NCI-H526 treated with DMSO at 0.1 percent for 48 hours (cell line): ENCODE results near the gene KLK11.

Source experiments
- DNase-seq: peaks from one replicate; lab custom pipeline; 2025; lab: John Stamatoyannopoulos, UW

Gene KLK11, protein sequence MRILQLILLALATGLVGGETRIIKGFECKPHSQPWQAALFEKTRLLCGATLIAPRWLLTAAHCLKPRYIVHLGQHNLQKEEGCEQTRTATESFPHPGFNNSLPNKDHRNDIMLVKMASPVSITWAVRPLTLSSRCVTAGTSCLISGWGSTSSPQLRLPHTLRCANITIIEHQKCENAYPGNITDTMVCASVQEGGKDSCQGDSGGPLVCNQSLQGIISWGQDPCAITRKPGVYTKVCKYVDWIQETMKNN

GRCh38 chr19:51026554-51026831 lies at the start of gene KLK11:
Gene KLK11, minus strand, starts transcription at chr19:51026616. Its CDS starts 985 bp downstream, at chr19:51025631.
- DNase-seq = no peak

DNA sequence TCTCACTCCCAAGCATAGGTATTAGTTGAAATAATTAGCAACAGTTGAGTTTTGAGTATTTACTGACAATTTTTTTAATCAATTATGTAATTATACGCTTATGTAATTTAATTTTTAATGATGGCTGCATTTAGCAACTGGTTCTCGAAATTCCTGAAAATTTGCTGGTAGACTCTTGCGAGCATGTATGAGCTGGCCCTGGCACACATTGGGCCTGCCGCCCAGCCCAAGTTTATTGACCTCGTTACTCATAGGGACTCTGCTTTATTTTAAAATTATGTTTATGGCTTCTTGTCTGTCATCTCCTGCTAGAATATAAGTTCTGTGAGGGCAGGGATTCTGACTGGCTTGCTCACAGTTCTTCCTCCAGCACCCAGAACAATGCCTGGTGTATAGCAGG lies 49.6 kb upstream of the KLK11 start:
- no peak for DNase-seq

DNA sequence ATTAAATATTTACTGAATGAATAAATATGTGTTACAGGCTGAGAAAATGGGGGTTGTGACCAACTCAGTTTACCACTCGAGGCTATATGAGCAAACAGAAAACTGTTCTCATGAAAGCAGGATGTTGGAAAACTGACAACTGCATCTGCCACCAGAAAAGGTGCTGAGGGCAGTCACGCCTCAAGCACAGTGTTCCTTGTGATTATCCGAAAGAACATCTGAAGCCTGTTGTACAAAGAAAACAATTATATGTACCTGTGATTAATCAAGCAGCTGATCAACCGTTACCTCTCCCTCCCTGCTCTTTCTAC lies 44.6 kb upstream of the KLK11 start:
- DNase-seq = no peak

- no peak for DNase-seq
Measured at GRCh38 chr19:51070334-51071094, 44.1 kb upstream of the KLK11 start.

- DNase-seq = peak; percentile 95
Measured at GRCh38 chr19:51066393-51067186, 40.2 kb upstream of the KLK11 start.

DNA sequence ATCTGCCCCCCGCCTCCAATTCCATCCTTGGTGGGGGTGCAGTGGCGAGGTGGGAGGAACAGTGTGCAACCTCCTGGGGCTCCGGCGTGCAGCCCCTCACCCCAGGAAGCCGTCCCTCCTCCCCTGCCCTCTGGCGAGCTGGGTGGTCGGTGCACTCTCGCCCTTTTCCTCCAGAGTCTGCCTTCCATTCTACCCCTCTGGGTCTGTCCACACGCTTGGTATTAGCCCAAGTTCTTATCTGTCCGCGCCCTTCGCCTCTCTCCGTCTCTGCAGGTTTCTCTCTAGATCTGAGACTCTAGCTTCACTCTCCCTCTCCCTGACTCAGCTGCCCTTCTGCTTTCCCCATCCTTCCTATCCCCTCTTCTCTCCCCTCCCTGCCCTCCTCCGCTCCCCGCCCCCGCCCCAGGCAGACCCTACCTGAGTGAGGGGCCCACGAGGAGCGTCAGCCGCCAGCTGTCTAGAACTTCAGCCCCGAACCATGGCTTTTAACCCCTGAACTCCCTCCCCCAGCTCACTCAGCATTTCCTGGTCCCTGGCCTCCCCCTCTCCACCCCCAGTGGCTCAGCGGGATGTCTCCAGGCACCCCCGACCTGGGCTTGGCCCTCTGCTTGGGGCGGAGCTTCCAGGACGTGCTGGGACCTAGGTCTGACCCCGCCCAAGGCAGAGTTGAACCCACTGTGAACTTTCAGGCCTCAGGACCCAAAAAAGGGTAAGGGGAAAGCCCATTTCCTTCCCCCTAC lies 39.0 kb upstream of the KLK11 start:
- DNase-seq = no peak

GRCh38 chr19:51064534-51065220 lies 38.3 kb upstream of the KLK11 start, which contains the start of gene KLK13:
Gene KLK13, minus strand, starts transcription at chr19:51065092. Its CDS starts 25 bp downstream, at chr19:51065067.
- DNase-seq = no peak

DNA sequence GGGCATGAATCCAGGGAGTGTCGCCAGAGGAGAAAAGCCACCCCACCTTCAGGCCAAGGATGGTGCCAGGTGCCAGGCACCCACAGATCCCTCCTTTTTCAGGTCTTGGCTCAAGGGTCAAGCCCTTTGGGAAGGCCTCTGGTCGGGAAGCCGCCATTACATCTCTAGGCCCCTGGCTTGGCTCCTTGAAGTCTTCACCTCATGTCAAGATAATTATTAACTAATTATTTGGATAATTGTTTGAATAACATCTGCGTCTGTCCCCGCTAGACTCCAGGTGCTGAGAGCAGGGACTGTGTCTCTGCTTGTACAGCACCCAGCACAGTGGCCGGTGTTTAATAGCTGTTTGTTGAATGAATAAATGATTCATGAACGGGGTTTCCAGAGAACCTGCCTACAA lies 37.2 kb upstream of the KLK11 start:
- no peak for DNase-seq

GRCh38 chr19:51060973-51061372 lies 34.6 kb upstream of the KLK11 start:
- no peak for DNase-seq

DNA sequence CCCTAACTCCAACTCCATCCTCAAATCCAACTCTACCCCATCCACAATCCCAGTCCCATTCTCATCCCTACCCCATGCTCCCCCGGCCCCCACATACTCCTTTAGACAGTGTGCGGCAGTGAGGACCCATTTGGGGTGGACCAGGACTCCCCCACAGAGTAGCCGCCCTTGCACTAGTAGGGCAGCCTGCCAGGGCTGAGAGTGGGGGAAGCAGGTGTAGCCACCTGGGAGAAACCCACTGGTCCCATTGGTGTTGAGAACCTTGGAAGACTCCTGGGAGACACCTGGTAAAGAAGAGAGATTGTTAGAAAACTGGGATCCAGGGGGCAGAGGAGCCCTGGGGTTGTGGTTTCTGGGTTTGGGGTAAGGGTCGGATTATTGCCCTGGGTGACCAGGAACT lies 33.9 kb upstream of the KLK11 start:
- DNase-seq = no peak

DNA sequence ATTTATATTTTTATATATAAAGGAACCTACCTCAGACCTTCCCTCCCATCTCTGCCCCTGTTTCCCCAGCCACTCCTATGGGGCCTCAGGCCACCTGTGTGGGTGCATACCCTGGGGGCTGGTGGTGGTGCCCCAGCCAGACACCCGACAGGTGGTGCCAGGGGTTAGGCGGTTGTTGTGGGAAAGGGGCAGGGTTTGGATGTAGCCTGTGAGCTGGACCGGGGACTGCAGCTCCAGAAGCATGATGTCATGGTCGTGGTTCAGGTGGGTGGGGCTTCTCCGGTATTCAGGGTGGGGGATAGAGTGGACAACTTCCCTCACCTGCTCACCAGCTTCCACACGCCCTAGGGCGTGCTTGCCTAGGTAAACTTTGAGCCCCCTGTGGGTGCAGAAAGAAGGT lies 33.3 kb upstream of the KLK11 start:
- DNase-seq = no peak

GRCh38 chr19:51055866-51056265 lies 29.4 kb upstream of the KLK11 start:
- no peak for DNase-seq

DNA sequence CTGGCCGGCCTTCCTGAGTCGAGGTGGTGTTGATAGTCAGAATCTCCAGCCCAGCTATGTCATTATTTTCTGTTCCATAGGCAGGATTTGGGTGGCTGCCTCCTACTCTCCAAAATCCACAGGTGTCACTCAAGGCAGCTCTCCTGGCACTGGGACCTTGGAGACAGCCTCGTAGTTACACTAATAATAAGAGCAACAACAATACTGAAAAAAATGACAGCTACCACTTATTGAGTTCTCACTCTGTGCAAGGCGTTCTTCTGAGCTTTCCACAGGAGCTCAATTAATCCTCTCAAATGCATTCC lies 20.6 kb upstream of the KLK11 start:
- no peak for DNase-seq

GRCh38 chr19:51044327-51044726 lies 17.9 kb upstream of the KLK11 start:
- DNase-seq = no peak

DNA sequence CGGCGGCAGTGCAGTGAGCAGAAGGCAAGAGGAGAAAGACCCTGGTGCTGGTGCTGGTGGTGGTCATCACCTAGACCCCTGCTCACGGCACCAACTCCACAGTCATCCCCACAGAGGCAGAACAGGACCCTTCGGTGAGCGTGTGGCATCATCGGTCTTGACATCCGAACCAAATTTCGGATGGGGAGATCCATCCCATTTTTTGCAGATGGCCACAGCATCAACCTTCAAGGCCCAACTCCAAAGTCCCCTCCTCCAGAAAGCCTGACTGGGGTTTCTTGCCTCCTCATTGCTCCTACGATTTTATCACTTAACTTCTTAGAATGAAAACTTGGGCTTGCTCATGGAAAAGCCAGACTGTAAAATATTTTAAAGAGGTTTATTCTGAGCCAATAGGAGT lies 17.1 kb upstream of the KLK11 start:
- no peak for DNase-seq

GRCh38 chr19:51040151-51040550 lies 13.7 kb upstream of the KLK11 start:
- DNase-seq = no peak

DNA sequence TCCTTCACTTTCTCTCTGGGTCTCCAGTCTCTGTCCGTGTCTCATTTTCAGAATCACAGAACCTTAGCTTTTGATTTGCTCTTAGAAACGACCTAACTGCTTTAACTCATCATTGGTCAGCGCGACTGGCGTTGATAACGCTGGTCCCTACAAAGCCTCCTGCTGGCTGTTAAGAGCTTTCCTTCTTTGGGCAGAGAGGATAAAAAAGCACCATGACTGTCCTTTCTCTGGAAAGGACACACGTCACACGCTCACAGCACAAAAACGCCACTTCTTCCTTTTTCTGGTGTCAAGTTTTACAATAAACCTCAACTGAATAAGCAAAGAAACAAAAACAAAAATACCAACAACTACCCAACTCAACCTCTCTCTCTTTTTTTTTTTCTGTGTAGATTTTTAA lies 10.1 kb upstream of the KLK11 start:
- no peak for DNase-seq

GRCh38 chr19:51034704-51035103 lies 8.3 kb upstream of the KLK11 start, which contains the start of gene KLK12:
Gene KLK12, minus strand, starts transcription at chr19:51035002. Its CDS starts 381 bp downstream, at chr19:51034621.
- DNase-seq = no peak

- DNase-seq = no peak
Measured at GRCh38 chr19:51031880-51032225, 5.4 kb upstream of the KLK11 start.

- DNase-seq = no peak
Measured at GRCh38 chr19:51031220-51031879, 4.9 kb upstream of the KLK11 start.

DNA sequence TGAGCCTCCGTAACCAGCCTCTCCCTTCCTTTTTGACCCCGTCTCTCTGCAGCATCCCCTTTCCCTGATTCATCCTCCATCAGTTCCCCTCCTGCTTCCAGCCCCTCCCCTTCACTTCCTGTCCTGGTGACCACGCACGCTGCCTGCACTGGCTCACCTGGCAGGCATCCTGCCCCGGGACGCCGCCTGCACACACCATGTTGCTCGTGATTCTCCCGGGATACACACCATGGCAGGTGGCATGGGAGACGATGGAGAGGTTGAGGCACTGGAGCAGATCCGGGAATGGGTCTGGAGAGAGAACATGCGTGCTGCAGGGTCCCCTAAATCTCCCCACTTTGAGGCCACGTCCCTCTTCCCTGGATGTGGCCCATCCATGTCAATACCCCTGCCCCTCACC lies 4.2 kb upstream of the KLK11 start:
- no peak for DNase-seq

DNA sequence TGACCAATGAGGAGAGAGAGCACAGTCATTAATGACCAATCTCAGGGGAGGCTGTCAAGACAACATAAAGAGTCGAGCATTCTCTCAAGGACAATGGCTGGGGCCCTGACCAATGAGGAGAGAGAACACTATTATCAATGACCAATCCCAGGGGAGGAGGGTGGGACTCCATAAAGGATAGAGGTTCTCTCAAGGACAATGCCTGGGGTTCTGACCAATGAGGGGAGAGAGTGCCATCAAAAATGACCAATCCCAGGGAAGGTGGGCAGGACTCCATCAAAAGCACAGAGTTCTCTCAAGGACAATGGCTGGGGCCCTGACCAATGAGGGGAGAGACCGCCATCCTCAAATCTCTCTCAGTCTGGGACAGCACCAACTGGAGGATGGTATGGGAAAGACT lies 3.3 kb upstream of the KLK11 start:
- no peak for DNase-seq
